WERI-Rb-1 (cell line): Measurements from ENCODE around the gene TCF12.

ENCODE experiments used
- DNase-seq: peaks from one replicate; pipeline ENCODE4 v3.0.0-alpha.2; 2020
- H3K27ac ChIP-seq: fragments of 250-450 bp; sonication (Bioruptor Pico); 2 replicates; pipeline ENCODE4 v1.5.1; 2020; ENCODE audit warnings: mild to moderate bottlenecking, moderate library complexity
- H3K27me3 ChIP-seq: fragments of 250-450 bp; sonication (Bioruptor Pico); 2 replicates; pipeline ENCODE4 v1.5.1; 2021; ENCODE audit warnings: mild to moderate bottlenecking, low read depth, moderate library complexity; ENCODE audit not compliant: insufficient read depth, severe bottlenecking
- H3K36me3 ChIP-seq: fragments of 250-450 bp; sonication (Bioruptor Pico); 2 replicates; pipeline ENCODE4 v1.5.1; 2020; ENCODE audit warnings: mild to moderate bottlenecking, moderate library complexity
- H3K4me3 ChIP-seq: 2 replicates; pipeline ENCODE4 v1.5.1; 2011; ENCODE audit warnings: low read depth, mild to moderate bottlenecking, control low read depth, low read length
- H3K9me3 ChIP-seq: fragments of 250-450 bp; sonication (Bioruptor Pico); 2 replicates; pipeline ENCODE4 v1.5.1; 2021; ENCODE audit warnings: mild to moderate bottlenecking, moderate library complexity; ENCODE audit not compliant: severe bottlenecking
- CTCF ChIP-seq: IDR thresholded peaks from 2 replicates; pipeline ENCODE4 v1.5.1; 2011; ENCODE audit warnings: low read depth, mild to moderate bottlenecking, control low read depth, inconsistent platforms, low read length

Gene TCF12

DNA sequence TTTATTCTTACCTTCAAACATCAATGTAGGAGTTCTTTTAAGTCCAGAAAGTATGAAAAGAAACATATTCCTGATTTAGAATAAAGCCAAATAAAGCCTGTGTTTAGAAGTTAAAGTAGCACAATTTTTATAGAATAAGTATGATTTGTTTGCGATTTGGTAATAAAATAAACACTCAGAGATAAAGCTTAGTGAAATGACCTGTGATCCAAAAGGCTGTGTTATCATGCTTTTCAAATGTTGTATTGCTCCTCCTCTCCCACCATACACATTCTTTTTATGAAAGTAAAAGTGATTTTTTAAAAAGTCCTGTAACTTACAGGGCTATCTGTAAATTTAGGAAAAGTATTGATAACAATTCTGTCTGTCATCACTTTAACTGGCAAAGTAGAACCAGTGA, 319.2 kb downstream of the TCF12 start:
- no peak for TF ChIP-seq CTCF
- no peaks in the 10 kb centered on the region for H3K9me3 ChIP-seq
- no peak overlapping the region for H3K27ac ChIP-seq
- no peaks in the 10 kb centered on the region for H3K27me3 ChIP-seq
- no peak overlapping the region for H3K4me3 ChIP-seq
- DNase-seq, result no peak
- H3K36me3 ChIP-seq, result peaks cover 92% of the 10 kb centered on the region

- Histone ChIP-seq H3K9me3 (no peaks in the 10 kb centered on the region), H3K27ac (peak overlapping the region; percentile 2; the same call in 1 of the 2 replicates), H3K4me3 (no peak overlapping the region), H3K36me3 (peaks cover 89% of the 10 kb centered on the region), H3K27me3 (no peaks in the 10 kb centered on the region)
- no peak for TF ChIP-seq CTCF
- peak; percentile 28 for DNase-seq
These were observed 326.7 kb downstream of the TCF12 start for GRCh38 chr15:57245130-57245529.

GRCh38 chr15:57245714-57246113, 327.3 kb downstream of the TCF12 start:
- H3K27ac ChIP-seq, result no peak overlapping the region
- H3K4me3 ChIP-seq, result no peak overlapping the region
- no peaks in the 10 kb centered on the region for H3K27me3 ChIP-seq
- TF ChIP-seq CTCF, result no peak
- H3K9me3 ChIP-seq, result no peaks in the 10 kb centered on the region
- no peak for DNase-seq
- peaks cover 89% of the 10 kb centered on the region for H3K36me3 ChIP-seq

DNA sequence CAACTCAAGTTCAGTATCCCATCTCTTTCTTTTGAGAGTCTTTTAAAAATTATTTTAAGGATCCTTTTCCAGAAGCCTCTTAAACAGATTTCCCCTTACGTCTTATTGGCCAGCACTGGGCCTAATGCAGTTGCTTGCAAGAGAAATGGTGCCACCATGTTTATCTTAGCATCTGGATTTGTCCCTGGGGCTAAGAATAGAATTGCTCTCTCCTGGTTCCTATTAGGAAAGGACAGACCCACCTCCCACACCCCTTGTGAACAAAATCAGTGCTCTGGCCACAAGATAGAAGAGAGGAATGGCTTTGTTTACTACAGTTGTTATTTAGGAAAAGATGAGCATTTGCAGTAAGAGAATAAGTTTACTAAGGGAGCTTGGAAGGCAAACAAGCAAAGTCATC, 329.6 kb downstream of the TCF12 start:
- Histone ChIP-seq H3K4me3 (no peak overlapping the region), H3K9me3 (no peaks in the 10 kb centered on the region), H3K27ac (no peak overlapping the region), H3K27me3 (no peaks in the 10 kb centered on the region), H3K36me3 (peaks cover 88% of the 10 kb centered on the region)
- no peak for TF ChIP-seq CTCF
- DNase-seq, result no peak

DNA sequence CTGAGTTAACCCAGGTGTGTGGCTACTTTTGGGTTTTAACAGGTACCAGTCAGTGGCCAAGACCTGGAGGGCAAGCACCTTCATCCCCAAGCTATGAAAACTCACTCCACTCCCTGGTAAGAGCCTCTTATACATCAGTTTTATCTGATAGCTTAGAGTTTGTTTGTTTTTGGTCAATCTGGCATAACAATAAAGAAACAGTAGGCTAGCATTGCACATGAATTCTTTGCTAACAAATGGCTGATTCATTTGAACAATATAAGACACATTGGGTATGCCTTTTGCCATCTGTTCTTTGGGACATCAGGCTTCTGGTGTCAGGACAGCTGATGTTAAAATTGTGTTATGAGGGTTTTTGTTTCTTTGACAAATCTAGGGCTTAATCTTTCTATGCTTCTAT, 332.9 kb downstream of the TCF12 start:
- peaks cover 87% of the 10 kb centered on the region for H3K36me3 ChIP-seq
- H3K9me3 ChIP-seq, result no peaks in the 10 kb centered on the region
- no peak overlapping the region for H3K27ac ChIP-seq
- no peak for DNase-seq
- H3K4me3 ChIP-seq, result no peak overlapping the region
- TF ChIP-seq CTCF, result no peak
- H3K27me3 ChIP-seq, result no peaks in the 10 kb centered on the region

DNA sequence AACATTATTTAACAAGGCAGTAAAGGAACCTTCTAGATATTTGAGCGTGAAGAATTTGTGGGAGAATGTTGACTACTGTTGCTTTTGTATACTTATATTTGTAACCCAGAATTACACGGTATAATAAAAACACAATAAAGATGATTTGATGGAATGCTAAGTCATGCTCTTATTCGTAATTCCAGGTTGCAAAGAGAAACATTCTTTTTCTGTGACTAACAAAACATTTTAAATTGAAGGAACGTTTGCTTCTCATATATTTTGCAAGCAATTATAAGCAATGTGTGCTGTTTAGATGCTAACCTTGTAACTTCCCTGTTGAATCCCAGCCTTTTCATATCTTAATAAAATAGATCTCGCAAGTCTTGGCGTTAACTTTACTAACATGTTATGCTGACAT, 333.5 kb downstream of the TCF12 start:
- H3K4me3 ChIP-seq, result no peak overlapping the region
- TF ChIP-seq CTCF, result no peak
- H3K36me3 ChIP-seq, result peaks cover 86% of the 10 kb centered on the region
- DNase-seq, result no peak
- no peaks in the 10 kb centered on the region for H3K27me3 ChIP-seq
- H3K27ac ChIP-seq, result no peak overlapping the region
- no peaks in the 10 kb centered on the region for H3K9me3 ChIP-seq
